Activated T-cell treated with anti-CD3 and anti-CD28 coated beads for 48 hours (primary cell): ENCODE data around the gene GFPT2.

Source experiments
- DNase-seq: peaks from one replicate; pipeline ENCODE4 v3.0.0-alpha.2; 2020; ENCODE audit warnings: low read depth

Gene GFPT2

DNA sequence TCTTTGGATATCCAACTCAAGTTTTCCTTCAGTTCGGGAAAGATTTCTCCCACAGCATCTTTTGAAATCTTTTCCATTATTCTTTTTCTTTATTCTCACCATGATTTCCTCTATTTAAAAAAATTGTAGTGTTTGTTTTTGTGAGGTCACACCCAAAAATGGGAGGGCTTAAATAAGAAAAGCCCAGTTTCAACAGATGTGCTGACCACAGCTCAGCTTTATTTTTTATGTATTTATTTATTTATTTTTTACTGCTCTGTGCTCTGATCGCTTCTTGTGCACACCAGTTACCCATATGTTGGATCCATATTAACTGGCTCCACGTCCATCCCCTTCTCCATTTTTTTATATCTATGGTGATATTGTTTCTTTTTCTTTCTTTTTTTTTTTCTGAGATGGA is 20.3 kb downstream of the GFPT2 start:
- DNase-seq, result no peak

DNA sequence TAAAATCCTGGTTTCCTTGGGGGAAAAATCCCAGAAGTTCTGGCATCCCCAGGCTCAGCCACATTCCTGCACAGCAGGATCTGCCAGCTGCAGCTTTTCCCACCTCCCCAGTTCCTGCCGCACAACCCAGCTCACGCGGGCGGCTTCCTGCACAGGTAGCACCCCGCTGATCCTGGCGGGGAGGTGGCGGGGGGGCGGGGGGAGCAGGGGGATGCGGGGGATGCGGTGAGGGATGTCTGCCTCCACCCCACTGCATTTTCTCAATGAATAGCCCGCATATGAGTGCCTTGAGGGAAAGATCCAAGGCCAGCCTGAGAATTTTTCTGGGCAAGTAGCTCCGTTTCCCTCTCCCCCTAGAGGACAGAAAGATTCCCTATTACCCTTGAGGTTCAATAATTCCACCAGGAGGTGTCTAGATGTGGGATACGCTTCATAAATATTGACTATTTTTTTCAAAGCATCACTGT is 21.1 kb downstream of the GFPT2 start:
- DNase-seq, result no peak

DNA sequence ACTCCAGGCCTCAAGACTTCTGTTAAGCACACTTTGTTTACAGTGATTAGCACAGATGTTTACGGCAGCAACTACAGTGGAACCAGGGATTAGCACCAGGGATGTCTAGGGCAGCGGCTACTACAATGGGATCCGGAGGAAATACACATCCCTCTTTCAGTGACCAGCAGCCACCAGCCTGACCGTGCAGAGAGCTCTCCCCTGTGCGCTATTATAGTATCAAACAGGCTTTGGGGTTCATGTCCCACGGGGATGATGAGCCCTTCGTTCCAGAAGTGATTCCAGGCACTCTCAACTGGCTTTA is 21.5 kb downstream of the GFPT2 start:
- DNase-seq, result no peak

DNA sequence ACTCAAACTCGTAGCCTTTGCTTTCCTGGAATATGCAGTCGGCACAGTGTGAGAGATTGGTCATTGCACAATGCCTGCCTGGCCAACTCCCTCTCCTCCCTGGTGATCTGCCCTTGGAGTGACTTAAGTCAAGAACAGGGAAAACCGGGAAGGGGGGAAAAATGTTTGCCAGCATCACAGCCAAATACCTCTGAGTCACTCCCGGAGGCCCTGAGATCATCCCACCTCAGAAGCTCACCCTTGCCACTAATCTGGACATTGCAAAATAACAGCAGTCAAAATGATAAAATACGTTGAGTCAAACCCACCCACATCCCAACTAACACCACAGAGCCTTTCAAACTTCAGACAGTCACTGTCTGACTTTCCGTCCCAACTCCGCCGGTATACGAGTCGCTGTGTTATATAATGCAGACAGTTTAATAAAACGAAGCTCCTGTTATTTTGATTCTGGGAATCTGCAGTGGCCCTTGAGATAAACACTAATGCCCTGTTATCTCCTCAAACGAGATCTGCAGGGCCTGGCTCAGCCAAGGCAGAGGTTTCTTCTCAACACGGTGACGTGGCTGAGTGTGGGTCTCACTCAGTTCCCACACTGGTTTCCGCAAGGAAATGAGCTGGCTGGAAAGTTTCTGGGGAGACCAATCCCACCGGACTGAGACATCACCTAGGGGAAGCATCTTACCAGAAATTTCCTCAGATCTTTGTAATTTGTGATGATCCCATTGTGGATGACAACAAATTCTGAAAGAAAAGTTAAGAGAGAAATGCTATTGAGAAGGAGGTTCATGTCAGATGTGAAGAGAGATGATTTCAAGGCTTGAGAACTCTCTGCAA is 22.1 kb downstream of the GFPT2 start:
- no peak for DNase-seq

DNA sequence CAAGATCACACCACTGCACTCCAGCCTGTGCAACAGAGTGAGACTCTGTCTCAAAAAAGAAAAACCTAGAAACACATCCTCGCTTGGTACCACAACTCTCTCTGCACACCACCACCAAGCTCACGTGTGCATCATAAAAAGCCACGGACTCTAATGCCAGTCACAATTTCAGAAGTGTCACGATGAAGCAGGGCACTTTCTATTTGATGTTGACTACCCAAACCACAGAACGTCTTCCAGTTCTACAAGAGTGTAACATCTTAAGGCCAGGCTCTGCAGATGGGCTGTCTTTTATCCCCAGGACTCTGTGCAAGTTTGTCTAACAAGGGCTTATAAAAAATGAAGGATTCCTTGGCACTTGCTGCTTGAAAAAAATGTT is 22.9 kb downstream of the GFPT2 start:
- no peak for DNase-seq

DNA sequence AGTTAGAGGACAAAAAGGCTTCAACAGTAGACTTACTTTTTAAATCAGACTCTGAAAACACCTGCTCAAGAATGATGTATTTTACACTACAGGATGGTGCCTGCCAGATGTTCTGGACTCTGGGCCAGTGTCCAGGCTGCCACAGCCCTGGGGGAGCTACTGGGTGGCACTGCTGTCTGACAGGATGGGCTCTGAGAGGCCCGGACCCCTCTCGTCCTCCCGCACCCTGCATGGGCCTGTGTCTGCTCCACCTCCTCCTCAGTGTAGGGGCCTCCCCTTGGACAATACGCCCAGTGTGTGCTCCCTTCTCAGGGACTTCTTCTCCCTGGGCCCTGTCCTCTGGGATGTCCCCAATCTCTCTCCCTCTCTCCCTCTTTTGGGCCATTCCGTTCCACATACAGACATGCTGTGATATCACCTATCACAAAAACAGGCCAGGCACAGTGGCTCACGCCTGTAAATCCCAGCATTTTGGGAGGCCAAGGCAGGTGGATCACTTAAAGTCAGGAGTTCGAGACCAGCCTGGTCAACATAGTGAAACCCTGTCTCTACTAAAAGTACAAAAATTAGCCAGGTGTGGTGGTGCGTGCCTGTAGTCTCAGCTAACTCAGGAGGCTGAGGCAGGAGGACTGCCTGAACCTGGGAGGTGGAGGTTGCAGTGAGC is 23.4 kb downstream of the GFPT2 start:
- no peak for DNase-seq

DNA sequence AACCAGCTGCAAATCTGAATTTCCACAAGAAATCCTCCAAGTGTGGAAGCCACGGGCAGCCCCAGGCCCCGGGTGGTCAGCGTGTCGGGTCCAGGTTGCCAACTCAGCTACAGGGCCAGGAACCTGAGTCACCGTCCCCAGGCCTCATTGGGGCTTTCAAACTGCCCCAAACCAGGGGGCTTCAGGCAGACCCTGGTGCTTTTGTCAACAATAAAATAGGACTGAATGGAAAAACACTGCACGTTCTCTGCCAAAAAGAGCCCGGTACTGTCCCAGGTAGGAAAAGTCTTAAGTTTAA is 24.0 kb downstream of the GFPT2 start:
- no peak for DNase-seq

DNA sequence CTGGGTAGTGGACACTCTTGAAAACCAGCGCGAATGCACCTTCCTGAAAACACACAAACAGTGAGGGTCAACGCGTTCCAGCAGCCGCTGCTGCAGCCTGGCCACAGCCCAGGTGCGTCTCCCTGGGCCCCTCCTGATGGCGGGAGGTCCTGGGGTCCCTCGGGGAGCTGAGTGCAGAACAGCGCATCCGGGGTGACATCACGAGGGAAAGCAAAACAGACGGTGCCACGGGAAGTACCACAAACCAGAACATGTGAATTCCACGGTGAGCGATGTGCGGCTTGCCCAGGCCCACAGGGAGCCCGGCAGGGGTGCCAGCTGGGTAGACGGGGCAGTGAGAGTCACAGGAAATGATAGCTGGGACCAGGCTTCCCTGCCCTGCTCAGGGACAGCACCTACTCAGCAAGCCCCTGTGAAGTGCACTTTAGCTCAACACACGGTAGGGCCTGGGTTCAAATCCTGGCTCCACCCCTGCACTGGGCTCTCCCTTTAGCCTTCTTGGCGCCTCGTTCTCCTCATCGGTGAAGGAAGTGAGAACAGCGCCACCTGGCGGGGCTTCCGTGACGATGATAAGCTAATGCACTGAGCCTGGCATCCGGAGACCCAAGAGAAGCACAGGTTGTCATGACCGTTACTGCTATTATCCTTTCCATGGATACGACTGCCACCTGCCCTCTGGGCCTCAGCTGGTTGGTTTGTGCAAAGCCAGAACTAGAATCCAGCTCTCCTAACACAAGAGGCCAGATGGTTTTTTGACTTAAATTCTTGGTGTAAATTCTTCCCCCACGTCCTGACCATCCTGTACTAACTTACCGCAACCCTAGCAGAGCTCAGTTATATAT is 24.6 kb downstream of the GFPT2 start:
- peak; percentile 76 for DNase-seq

DNA sequence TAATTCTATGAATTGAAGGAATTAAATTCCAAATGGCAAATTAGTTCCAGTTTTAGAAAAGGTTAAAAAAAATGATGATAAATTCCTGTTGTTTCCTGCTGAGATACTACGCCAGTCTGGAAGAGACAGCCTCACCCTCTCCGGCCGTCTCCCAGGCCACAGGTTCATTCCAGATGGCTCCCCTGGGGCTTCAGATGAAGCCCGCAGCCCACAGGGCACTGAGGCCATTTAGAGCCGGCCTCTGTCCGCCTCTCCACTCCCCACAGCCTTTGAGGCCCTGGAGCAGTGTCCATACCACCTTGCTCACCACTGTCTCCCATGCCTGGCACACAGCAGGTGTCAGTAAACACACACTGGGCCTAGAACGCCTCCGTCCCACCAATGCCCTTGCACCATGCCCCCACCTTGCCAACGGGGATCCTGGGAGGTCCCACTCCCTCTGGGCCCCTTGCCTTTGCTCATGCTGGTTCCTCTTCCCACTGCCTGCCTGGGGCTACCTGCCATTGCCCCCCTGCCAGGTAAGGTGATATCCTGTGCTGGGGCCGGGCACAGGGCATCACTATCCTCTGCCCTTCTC is 26.1 kb downstream of the GFPT2 start:
- no peak for DNase-seq

DNA sequence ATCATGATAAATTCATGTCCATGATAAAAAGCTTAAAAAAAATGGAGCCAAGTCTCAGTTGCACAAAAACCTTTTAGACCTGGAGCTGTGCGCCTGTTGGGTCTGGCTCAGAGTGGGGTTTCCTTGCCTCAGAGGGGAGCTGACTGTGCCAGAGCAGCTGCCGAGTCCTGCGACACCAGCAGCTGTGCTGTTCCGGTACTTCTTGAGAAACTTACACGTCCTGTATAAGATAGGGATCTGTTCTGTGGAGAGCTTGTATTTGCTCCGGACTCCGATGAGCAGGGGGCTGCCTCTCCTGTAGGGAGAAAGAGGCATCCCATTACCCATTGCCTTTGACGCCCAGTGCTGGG is 28.6 kb downstream of the GFPT2 start:
- DNase-seq, result no peak

DNA sequence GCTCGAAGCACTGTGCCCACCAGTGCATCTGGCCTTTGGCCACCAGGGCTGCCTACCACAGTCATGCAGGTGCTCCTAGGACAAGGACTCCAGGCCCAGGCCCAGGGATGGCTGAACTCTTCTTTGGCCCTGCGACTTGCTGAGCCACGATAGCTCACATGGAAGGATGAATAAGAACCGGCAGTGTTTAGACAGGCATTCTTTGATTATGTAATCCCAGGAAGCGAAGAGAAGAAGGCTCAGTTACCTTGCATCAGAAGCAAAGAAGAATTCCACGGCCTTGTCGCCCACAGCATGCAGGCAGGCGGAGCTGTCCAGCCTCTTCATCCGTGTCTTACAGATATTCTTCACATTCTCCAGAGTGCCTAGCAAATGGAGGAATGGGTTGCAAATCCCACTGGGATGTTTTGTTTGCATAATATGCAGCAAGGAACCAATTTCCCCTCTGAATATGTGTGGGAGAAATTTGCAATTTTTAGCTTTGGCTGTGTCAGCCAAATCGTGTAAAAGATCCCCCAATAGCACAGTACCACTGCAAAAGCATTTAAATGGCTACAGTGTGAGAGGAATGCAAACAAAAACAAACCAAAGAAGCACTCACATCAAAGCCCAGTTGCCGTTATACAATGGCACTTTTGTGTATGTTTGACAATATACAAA is 29.1 kb downstream of the GFPT2 start:
- DNase-seq, result no peak

DNA sequence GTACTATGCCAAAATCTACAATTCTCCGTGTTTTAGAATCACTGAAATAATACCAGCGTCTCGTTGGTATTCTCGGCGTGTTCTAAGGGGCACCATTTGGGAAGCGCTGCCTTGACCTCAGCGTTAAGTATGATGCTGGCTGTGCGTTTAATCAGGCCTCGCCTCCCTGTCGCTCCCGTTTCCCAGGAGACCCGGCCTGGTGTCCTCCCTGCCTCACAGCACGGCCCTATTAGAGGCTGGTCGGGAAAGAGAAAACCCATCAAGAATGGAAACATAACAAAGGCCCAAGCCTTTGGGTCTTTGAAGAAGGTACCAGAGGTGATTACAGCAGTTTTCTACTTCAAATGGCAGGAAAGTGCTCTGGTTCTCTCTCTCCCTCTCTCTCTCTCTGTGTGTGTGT is 30.0 kb downstream of the GFPT2 start:
- DNase-seq, result no peak

DNA sequence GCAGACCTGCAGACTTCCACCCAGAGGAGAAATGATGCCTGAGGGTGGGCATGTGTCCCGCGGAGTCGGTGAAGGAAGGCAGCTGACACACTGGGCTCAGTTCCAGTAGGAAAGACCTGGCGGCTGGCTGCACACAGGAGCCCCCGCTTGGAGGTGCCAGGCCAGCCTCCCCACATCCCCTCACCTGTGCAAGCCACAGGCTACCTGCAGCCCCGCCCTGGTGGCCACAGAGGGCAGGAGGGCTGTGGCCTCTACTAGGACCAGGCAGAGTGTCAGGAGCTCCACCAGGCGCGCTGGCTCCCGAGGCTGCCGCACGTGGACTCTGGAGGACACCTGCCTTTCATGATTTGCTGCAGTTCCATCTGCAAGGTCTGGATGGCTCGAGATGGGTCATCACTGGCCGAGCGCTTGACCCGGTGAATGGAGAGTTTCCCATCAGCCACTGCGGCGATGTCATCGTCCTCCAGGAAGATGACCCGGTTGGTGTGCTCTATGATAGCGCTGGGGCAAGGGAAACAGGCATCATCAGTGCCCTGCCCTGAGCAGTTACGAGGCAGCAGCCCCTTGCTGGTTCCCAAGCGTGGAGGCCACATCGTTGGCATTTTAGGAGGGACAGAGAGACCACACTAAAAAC is 34.6 kb downstream of the GFPT2 start:
- no peak for DNase-seq

DNA sequence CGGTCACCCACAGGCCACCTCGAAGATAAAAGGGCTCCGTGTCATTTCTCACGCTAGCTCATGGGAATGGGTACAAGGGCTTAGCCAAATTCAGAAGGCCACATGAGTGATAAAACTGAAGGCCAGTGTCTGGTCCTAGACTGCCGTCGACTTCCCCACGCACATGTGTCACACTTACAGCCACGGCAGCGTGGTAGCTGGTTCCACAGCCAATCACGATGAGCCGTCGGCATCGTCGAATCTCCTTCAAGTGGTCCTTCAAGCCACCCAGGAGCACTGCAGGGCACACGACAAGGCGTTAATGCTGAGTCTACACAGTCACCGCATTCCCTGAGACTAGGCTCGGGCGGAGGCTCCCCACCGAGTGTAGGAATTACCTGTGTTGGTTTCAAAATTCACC is 36.5 kb downstream of the GFPT2 start:
- no peak for DNase-seq

DNA sequence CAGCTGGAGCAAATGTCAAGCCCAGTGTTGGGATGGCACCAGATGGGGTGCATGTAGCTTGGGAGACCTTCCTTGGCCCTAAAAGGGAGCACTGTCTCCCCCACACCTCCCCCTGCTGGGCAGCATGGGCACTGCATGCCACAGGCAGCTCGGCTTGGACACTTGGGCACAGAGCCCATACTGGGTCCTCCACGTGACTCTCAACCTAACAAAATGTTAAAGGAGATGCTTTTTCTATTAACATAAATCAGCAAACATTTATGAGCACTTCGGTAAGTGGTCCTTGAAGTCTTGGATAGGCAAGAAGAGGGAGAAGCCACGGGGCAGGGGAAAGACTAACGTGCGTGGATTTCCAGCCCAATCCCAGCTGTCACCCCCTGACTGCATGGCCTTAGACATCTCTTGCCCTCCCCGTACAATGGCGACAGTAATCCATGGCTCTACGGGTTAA is 37.3 kb downstream of the GFPT2 start:
- DNase-seq, result peak; percentile 66

DNA sequence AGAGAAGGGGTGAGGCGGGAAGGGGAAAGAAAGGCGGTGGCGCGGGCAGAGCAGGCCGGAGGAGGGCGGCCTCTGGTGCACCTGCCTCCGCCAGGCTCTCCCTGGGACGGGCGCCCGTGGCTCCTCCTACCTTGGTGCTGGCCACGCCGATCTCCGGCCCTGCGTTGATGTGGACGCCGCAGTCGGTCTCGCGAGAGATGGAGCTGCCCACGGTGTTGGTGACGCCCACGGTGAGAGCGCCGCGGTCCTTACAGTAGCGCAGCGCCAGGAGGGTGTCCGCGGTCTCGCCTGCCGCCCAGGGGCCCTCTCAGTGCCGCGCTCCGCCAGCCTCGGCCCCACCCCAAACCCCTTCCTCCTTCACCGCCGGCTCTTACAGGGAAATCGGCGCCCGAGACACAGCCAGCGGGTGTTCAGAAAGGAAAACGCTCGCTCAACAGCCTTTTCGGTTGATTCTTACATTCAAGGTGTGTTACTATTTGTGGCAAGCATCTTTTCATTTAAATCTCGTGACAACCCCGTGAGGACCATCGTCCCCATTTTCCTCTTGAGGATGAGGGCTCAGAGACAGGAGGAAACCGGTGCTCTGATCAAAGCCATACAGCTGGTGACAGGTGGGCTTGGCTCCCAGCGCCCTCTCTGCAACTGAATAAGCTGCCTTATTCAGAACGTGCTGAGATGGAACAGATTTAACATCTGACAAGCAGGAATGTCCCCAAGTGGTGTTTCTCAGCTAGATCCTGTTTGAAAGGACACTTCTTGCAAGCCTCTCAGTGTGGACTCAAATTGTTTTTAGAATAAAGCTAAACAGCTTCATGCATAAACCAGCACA is 39.2 kb downstream of the GFPT2 start:
- peak; percentile 74 for DNase-seq

DNA sequence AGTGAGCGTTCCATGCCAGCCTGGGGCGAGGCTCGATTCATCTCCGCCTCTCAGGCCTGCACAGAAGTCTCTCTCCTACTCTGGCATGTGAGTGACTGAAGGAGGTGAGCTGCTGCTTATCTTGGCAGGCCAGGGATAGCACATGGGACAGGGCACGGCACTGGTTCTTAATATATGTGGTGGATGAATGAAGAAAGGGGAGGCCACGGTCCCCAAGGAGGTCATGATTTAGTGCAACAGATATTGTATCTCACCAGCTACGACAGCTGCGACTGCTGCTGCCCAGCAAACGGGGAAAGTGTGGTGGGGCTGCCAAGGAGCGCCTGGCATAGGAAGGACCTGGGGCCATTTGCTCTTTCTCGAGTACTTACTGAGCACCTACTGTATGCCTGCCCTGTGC is 41.9 kb downstream of the GFPT2 start:
- DNase-seq, result no peak

DNA sequence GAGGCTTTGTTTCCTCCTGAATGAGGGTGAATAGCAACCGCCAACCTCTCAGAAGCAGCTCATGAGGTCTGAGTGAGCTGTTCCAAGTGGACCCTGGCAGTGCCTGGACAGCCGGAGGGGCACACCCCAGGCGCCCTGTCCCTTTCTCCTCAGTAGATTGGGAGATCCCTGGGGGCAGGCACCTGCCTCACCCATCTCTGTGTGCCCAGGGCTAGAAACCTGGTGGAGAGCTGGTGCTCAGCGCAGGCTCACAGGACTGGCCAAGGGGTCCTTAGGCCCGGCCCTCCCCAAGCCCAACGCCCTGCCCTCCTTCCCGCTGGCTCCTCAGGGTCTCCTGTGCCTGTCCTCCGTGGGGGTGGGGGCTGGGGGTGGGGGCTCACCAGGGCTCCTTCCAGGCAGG is 46.3 kb downstream of the GFPT2 start:
- no peak for DNase-seq

DNA sequence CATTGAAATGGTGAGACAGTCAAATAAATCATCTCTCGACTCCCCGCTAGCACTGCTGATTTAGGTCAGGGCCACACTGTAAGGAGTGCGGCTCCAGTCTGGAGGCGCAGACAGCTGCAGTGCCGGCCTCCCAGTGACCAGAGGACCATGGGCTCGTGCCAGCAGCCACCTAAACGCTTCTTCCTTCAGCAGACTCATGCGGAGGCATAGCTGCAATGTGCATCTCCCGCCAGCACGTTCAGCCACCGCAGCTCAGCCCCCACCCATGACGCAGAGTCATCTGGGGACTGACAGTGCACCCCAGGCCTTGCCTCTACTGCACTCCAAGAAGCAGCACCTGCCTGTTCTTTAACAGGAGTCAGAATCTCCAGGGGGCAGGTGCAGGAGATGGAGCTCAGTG is 47.7 kb downstream of the GFPT2 start:
- no peak for DNase-seq

DNA sequence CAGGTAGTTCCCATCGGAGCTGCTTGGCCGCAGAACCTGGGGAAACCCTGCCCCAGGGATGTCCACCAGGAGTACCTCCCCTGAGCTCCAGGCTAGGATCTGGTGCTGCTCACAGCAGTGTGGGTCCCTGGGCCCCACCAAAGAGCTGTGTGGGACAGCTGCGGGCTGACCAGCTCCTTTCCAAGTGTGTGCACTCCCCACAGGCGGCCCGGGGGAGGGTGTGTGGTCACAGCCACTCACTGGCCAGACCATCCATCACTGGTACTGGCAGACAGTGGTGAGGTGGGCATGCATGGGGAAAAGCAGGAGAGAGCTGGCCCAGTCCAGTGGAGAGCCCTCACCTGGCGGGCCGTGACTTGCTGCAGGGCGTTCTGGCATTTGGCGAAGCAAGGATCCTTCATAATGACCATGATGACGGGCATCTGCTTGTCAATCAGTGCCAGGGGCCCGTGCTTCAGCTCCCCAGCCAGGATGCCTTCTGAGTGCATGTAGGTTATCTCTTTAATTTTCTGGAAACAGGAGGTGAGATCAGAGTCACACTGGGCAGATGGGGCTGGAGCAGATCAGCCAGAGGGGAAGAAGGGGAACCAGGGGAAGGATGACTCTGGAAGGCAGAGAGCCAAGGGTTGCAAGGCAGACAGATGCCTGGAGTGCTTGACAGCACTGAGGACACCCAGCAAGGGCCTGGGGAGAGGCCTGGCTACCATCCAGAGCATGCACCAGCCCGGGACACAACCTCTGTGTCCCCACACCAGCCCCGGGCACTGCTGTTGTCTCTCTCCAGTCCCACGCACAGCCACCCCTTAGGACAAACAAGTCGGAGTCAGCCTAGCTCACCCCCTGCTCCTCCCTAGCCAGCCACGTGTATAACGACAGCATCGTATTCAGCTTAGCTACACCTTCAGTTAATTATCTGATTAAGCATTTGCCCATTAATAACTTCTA is 48.4 kb downstream of the GFPT2 start:
- no peak for DNase-seq
